Right atrium auricular region (tissue), 2 donors: ENCODE measurements around the gene TBXAS1. TPM values are rescaled to one million over a fixed set of nuclear protein-coding genes. Genes with fewer than 3 reads are reported as not detected.
A peak's percentile ranks its signal among the peaks of the same experiment; 100 is the strongest.

ENCODE experiments used
- DNase-seq: peaks from one replicate; pipeline ENCODE4 v3.0.0-alpha.2; 2019; ENCODE audit warnings: low spot score
- H3K27ac ChIP-seq, 2 donors: fragments of 200-600 bp; sonication (generic); 1 replicate in 1 of 2; 2 replicates in 1 of 2; pipeline ENCODE4 v1.5.1; 2016 to 2019
- H3K27me3 ChIP-seq, 2 donors: fragments of 200-600 bp; sonication (generic); one replicate each; pipeline versions ENCODE4 v1.5.1 to v1.6.0; 2017 to 2019
- H3K36me3 ChIP-seq: fragments of 200-600 bp; sonication (generic); one replicate; pipeline ENCODE4 v1.5.1; 2016
- H3K4me1 ChIP-seq, 2 donors: fragments of 200-600 bp; sonication (generic); one replicate each; pipeline versions ENCODE4 v1.5.1 to v1.6.0; 2017 to 2019
- H3K4me3 ChIP-seq, 2 donors: fragments of 200-600 bp; sonication (generic); 1 replicate in 1 of 2; 2 replicates in 1 of 2; pipeline ENCODE4 v1.5.1; 2017 to 2019; ENCODE audit warnings: mild to moderate bottlenecking in 1 of 2, moderate library complexity in 1 of 2
- H3K9me3 ChIP-seq, 2 donors: fragments of 200-600 bp; sonication (generic); one replicate each; pipeline ENCODE4 v1.5.1; 2019
- CTCF ChIP-seq, 2 donors: fragments of 200-600 bp; sonication (generic); IDR thresholded peaks; one replicate each; pipeline ENCODE4 v1.5.1; 2019; ENCODE audit warnings: antibody characterized with exemption in 2 of 2
- total RNA-seq, 2 donors: library from RNA; depleted of rRNA; stranded (reverse); fragments of >200 nt; gene quantifications; one replicate each; pipeline ENCODE4 v1.1.0, GENCODE V29; 2016

TBXAS1 gene
- total RNA-seq, 2 donors from 2014 or later = 4.6 to 15.3 TPM

DNA sequence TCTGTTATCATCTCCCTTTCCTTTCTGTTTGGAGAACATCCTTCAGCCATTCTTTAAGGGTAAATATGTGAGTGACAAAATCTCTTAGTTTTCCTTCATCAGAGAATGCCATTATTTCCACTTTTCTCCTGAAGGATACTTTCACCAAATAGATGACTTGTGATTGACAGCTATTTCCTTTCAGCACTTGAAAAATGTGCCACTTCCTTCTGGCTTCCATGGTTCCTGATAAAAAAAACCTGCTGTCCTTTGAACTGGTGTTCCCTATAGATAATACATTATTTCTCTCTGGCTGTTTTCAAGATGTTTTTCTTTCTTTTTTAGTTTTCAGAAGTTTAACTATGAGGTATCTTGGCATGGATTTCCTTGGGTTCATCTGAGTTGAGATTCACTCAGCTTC, 79.7 kb downstream of the TBXAS1 start:
- H3K4me1 ChIP-seq = peaks cover 0 to 1% of the 10 kb centered on the region in 2 donors
- no peaks in the 10 kb centered on the region for H3K9me3 ChIP-seq
- no peak for DNase-seq
- no peak overlapping the region for H3K4me3 ChIP-seq
- no peak for TF ChIP-seq CTCF (IDR thresholded peaks at IDR 0.05)
- H3K36me3 ChIP-seq = no peaks in the 10 kb centered on the region
- no peak overlapping the region for H3K27ac ChIP-seq
- no peaks in the 10 kb centered on the region for H3K27me3 ChIP-seq

GRCh38 chr7:139909379-139910050, 80.5 kb downstream of the TBXAS1 start:
- DNase-seq = no peak
- peaks cover 0 to 8% of the 10 kb centered on the region in 2 donors for H3K4me1 ChIP-seq
- H3K9me3 ChIP-seq = no peaks in the 10 kb centered on the region
- peak overlapping the region in 1 of 2 donors; percentile 49 for H3K27ac ChIP-seq
- no peak for TF ChIP-seq CTCF (IDR thresholded peaks at IDR 0.05)
- no peaks in the 10 kb centered on the region for H3K36me3 ChIP-seq
- H3K4me3 ChIP-seq = no peak overlapping the region
- H3K27me3 ChIP-seq = no peaks in the 10 kb centered on the region

DNA sequence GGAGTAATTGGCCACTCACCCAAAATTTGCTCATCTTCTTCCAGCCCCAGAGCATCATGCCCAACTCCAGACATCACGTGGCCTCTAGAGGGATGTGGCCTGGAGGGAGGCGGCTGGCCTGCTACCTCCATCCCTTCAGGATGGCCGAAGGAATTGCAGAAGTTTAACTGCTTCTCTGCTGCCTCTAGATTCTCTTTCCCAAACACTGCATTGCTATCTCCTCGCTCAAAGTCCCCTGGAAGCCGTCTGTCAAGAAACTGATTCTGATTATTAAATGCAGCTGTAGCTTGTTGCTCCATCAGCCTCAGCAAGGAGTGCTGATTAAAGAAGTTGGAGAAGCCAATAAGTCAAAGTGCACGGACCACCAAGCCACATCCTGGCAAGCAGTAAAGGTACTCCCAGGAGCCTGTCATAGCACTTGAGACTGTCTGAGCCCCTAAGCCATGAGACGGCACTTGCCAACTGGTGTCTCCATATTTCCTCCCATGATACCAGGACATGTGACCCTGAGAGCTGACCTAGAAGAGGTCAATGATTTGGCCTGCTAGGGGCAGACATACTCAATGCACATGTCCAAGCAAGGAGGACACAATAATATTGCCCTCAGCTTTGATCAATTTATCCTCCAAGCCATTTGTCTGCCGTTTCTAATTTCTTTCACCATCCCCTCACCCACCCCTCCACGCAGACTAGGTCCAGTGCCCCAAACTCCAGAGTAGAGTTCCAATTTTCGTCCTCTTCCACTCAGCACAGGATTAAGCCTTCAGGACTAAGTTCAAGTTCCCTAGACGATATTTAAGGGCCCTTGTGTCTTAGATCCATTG, 84.2 kb downstream of the TBXAS1 start:
- H3K27me3 ChIP-seq = no peaks in the 10 kb centered on the region
- peaks cover 0 to 44% of the 10 kb centered on the region in 2 donors for H3K4me1 ChIP-seq
- TF ChIP-seq CTCF (IDR thresholded peaks at IDR 0.05) = no peak
- no peaks in the 10 kb centered on the region for H3K36me3 ChIP-seq
- no peak overlapping the region for H3K4me3 ChIP-seq
- H3K27ac ChIP-seq = no peak overlapping the region
- no peak for DNase-seq
- H3K9me3 ChIP-seq = no peaks in the 10 kb centered on the region

DNA sequence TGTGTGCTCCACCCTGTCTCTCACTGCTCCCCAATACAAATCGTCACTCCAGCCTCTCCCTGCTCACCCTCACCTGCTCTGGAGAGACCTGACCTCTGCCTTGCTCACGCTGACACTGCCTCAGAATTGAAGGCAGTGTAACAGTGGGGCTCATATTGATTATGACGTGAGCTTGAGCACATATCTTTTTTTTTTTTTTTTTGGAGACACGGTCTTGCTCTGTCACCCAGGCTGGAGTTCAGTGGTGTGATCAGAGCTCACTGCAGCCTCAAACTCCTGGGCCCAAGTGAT, 84.7 kb downstream of the TBXAS1 start:
- Histone ChIP-seq H3K27me3 (no peaks in the 10 kb centered on the region), H3K9me3 (no peaks in the 10 kb centered on the region), H3K4me1 (peaks cover 0 to 50% of the 10 kb centered on the region in 2 donors), H3K36me3 (no peaks in the 10 kb centered on the region), H3K4me3 (no peak overlapping the region), H3K27ac (no peak overlapping the region)
- no peak for TF ChIP-seq CTCF (IDR thresholded peaks at IDR 0.05)
- DNase-seq = no peak

DNA sequence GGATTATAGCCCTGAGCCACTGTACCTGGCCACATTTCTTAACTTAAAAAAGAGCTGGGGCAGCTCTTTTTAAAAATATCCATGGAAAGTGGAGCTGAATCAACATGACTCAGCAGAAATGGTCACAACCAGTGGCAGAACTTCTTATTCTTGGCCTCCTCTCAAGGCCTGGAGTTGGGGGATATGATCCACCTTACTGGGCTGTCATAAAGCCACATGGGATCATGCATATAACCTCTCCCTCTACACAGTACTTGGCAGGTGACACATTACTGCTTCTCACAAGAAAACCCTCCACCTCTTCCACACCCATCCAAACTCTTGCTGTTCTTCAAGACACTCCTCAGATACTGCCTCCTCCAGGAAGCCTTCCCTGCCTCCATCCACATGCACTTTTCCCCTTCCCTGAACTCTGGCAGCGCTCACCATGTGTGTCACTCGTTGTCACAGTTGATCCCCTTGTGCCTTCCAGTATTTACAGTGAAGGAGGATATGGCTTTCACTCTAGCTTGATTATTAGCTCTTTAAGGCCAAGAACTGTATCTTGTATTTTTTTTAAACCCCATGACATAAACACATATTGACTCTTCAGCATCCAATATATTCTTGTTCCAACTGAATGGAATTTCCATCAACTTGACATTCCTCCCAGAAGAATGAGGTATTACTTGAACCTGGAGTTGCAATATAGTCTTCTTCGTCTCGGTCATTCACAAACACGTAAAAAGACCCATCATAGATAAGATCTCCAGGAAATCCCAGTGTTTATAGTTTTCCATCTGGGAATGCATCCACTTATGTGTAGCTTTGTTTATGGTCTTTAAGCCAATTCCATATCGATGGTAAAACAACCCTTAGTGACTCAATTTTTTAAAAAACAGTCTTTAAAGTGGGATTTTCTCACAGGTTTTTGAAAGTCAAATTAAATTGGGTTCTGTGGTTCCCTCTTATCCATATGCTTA, 85.5 kb downstream of the TBXAS1 start:
- Histone ChIP-seq H3K9me3 (no peaks in the 10 kb centered on the region), H3K4me1 (peaks cover 0 to 58% of the 10 kb centered on the region in 2 donors), H3K27ac (no peak overlapping the region), H3K27me3 (no peaks in the 10 kb centered on the region), H3K36me3 (no peaks in the 10 kb centered on the region), H3K4me3 (no peak overlapping the region)
- DNase-seq = no peak
- no peak for TF ChIP-seq CTCF (IDR thresholded peaks at IDR 0.05)
